ENCODE measurements around the gene MRGPRX2.

MRGPRX2 gene

GRCh38 chr11:19060629-19061028 is at the start of gene MRGPRX2:
Gene MRGPRX2 (minus strand): TSS chr11:19060717. CDS start chr11:19056402, 4,315 bp downstream.
- no peak within 1 kb of the TSS for H3K4me3 ChIP-seq (ENCODE audit: low read depth, low read length)
- no peaks in the 10 kb centered on the region for H3K4me1 ChIP-seq (ENCODE audit: control insufficient read depth, insufficient read depth, low read length)
- no peaks in the 10 kb centered on the region for H3K27me3 ChIP-seq (ENCODE audit: control insufficient read depth, insufficient read depth, low read length)
- H3K9ac ChIP-seq (ENCODE audit: low read depth, low read length) = no peak within 1 kb of the TSS
- H3K36me3 ChIP-seq (ENCODE audit: control insufficient read depth, insufficient read depth, low read length) = no peaks in the 10 kb centered on the region
- H3K9me3 ChIP-seq (ENCODE audit: control insufficient read depth, insufficient read depth, low read length) = no peaks in the 10 kb centered on the region

GRCh38 chr11:19110295-19110694 is 49.8 kb upstream of the MRGPRX2 start:
- no peaks in the 10 kb centered on the region for H3K27me3 ChIP-seq (ENCODE audit: control insufficient read depth, insufficient read depth, low read length)
- H3K9ac ChIP-seq (ENCODE audit: low read depth, low read length) = no peak overlapping the region
- no peaks in the 10 kb centered on the region for H3K36me3 ChIP-seq (ENCODE audit: control insufficient read depth, insufficient read depth, low read length)
- H3K4me1 ChIP-seq (ENCODE audit: control insufficient read depth, insufficient read depth, low read length) = no peaks in the 10 kb centered on the region
- H3K9me3 ChIP-seq (ENCODE audit: control insufficient read depth, insufficient read depth, low read length) = no peaks in the 10 kb centered on the region
- H3K4me3 ChIP-seq (ENCODE audit: low read depth, low read length) = no peak overlapping the region

GRCh38 chr11:19107125-19107524 is 46.6 kb upstream of the MRGPRX2 start:
- no peaks in the 10 kb centered on the region for H3K27me3 ChIP-seq (ENCODE audit: control insufficient read depth, insufficient read depth, low read length)
- no peak overlapping the region for H3K4me3 ChIP-seq (ENCODE audit: low read depth, low read length)
- no peaks in the 10 kb centered on the region for H3K4me1 ChIP-seq (ENCODE audit: control insufficient read depth, insufficient read depth, low read length)
- H3K9me3 ChIP-seq (ENCODE audit: control insufficient read depth, insufficient read depth, low read length) = no peaks in the 10 kb centered on the region
- no peak overlapping the region for H3K9ac ChIP-seq (ENCODE audit: low read depth, low read length)
- no peaks in the 10 kb centered on the region for H3K36me3 ChIP-seq (ENCODE audit: control insufficient read depth, insufficient read depth, low read length)

- H3K4me1 ChIP-seq (ENCODE audit: control insufficient read depth, insufficient read depth, low read length) = no peaks in the 10 kb centered on the region
- H3K9me3 ChIP-seq (ENCODE audit: control insufficient read depth, insufficient read depth, low read length) = no peaks in the 10 kb centered on the region
- no peaks in the 10 kb centered on the region for H3K36me3 ChIP-seq (ENCODE audit: control insufficient read depth, insufficient read depth, low read length)
- H3K4me3 ChIP-seq (ENCODE audit: low read depth, low read length) = no peak overlapping the region
- H3K9ac ChIP-seq (ENCODE audit: low read depth, low read length) = no peak overlapping the region
- H3K27me3 ChIP-seq (ENCODE audit: control insufficient read depth, insufficient read depth, low read length) = no peaks in the 10 kb centered on the region
Observed at GRCh38 chr11:19105011-19105410, 44.5 kb upstream of the MRGPRX2 start.

- Histone ChIP-seq H3K9me3 (ENCODE audit: control insufficient read depth, insufficient read depth, low read length) (no peaks in the 10 kb centered on the region), H3K27me3 (ENCODE audit: control insufficient read depth, insufficient read depth, low read length) (no peaks in the 10 kb centered on the region), H3K9ac (ENCODE audit: low read depth, low read length) (no peak overlapping the region)
Observed at GRCh38 chr11:19102521-19102900, 42.0 kb upstream of the MRGPRX2 start.

GRCh38 chr11:19101796-19102520 is 41.4 kb upstream of the MRGPRX2 start:
- Histone ChIP-seq H3K9ac (ENCODE audit: low read depth, low read length) (no peak overlapping the region), H3K27me3 (ENCODE audit: control insufficient read depth, insufficient read depth, low read length) (no peaks in the 10 kb centered on the region), H3K36me3 (ENCODE audit: control insufficient read depth, insufficient read depth, low read length) (no peaks in the 10 kb centered on the region), H3K4me1 (ENCODE audit: control insufficient read depth, insufficient read depth, low read length) (no peaks in the 10 kb centered on the region), H3K4me3 (ENCODE audit: low read depth, low read length) (no peak overlapping the region), H3K9me3 (ENCODE audit: control insufficient read depth, insufficient read depth, low read length) (no peaks in the 10 kb centered on the region)

More at GRCh38 chr11:19102521-19102900, 42.0 kb upstream of the MRGPRX2 start:
- H3K4me1 ChIP-seq (ENCODE audit: control insufficient read depth, insufficient read depth, low read length) = no peaks in the 10 kb centered on the region
- H3K4me3 ChIP-seq (ENCODE audit: low read depth, low read length) = no peak overlapping the region
- no peaks in the 10 kb centered on the region for H3K36me3 ChIP-seq (ENCODE audit: control insufficient read depth, insufficient read depth, low read length)

GRCh38 chr11:19100885-19101284 is 40.4 kb upstream of the MRGPRX2 start:
- no peaks in the 10 kb centered on the region for H3K27me3 ChIP-seq (ENCODE audit: control insufficient read depth, insufficient read depth, low read length)
- H3K4me1 ChIP-seq (ENCODE audit: control insufficient read depth, insufficient read depth, low read length) = no peaks in the 10 kb centered on the region
- H3K36me3 ChIP-seq (ENCODE audit: control insufficient read depth, insufficient read depth, low read length) = no peaks in the 10 kb centered on the region
- no peak overlapping the region for H3K9ac ChIP-seq (ENCODE audit: low read depth, low read length)
- no peaks in the 10 kb centered on the region for H3K9me3 ChIP-seq (ENCODE audit: control insufficient read depth, insufficient read depth, low read length)
- H3K4me3 ChIP-seq (ENCODE audit: low read depth, low read length) = no peak overlapping the region

GRCh38 chr11:19099093-19099492 is 38.6 kb upstream of the MRGPRX2 start:
- no peak overlapping the region for H3K9ac ChIP-seq (ENCODE audit: low read depth, low read length)
- H3K9me3 ChIP-seq (ENCODE audit: control insufficient read depth, insufficient read depth, low read length) = no peaks in the 10 kb centered on the region
- H3K4me3 ChIP-seq (ENCODE audit: low read depth, low read length) = no peak overlapping the region
- no peaks in the 10 kb centered on the region for H3K27me3 ChIP-seq (ENCODE audit: control insufficient read depth, insufficient read depth, low read length)
- no peaks in the 10 kb centered on the region for H3K4me1 ChIP-seq (ENCODE audit: control insufficient read depth, insufficient read depth, low read length)
- no peaks in the 10 kb centered on the region for H3K36me3 ChIP-seq (ENCODE audit: control insufficient read depth, insufficient read depth, low read length)

GRCh38 chr11:19094859-19095258 is 34.3 kb upstream of the MRGPRX2 start:
- H3K9ac ChIP-seq (ENCODE audit: low read depth, low read length) = no peak overlapping the region
- H3K4me1 ChIP-seq (ENCODE audit: control insufficient read depth, insufficient read depth, low read length) = no peaks in the 10 kb centered on the region
- no peaks in the 10 kb centered on the region for H3K9me3 ChIP-seq (ENCODE audit: control insufficient read depth, insufficient read depth, low read length)
- no peaks in the 10 kb centered on the region for H3K27me3 ChIP-seq (ENCODE audit: control insufficient read depth, insufficient read depth, low read length)
- no peaks in the 10 kb centered on the region for H3K36me3 ChIP-seq (ENCODE audit: control insufficient read depth, insufficient read depth, low read length)
- H3K4me3 ChIP-seq (ENCODE audit: low read depth, low read length) = no peak overlapping the region

GRCh38 chr11:19093976-19094375 is 33.5 kb upstream of the MRGPRX2 start:
- no peaks in the 10 kb centered on the region for H3K27me3 ChIP-seq (ENCODE audit: control insufficient read depth, insufficient read depth, low read length)
- no peak overlapping the region for H3K4me3 ChIP-seq (ENCODE audit: low read depth, low read length)
- H3K9me3 ChIP-seq (ENCODE audit: control insufficient read depth, insufficient read depth, low read length) = no peaks in the 10 kb centered on the region
- H3K9ac ChIP-seq (ENCODE audit: low read depth, low read length) = no peak overlapping the region
- no peaks in the 10 kb centered on the region for H3K4me1 ChIP-seq (ENCODE audit: control insufficient read depth, insufficient read depth, low read length)
- H3K36me3 ChIP-seq (ENCODE audit: control insufficient read depth, insufficient read depth, low read length) = no peaks in the 10 kb centered on the region

- Histone ChIP-seq H3K36me3 (ENCODE audit: control insufficient read depth, insufficient read depth, low read length) (no peaks in the 10 kb centered on the region), H3K27me3 (ENCODE audit: control insufficient read depth, insufficient read depth, low read length) (no peaks in the 10 kb centered on the region), H3K4me3 (ENCODE audit: low read depth, low read length) (no peak overlapping the region), H3K9me3 (ENCODE audit: control insufficient read depth, insufficient read depth, low read length) (no peaks in the 10 kb centered on the region), H3K4me1 (ENCODE audit: control insufficient read depth, insufficient read depth, low read length) (no peaks in the 10 kb centered on the region), H3K9ac (ENCODE audit: low read depth, low read length) (no peak overlapping the region)
Observed at GRCh38 chr11:19092850-19093249, 32.3 kb upstream of the MRGPRX2 start.

GRCh38 chr11:19092342-19092741 is 31.8 kb upstream of the MRGPRX2 start:
- no peak overlapping the region for H3K9ac ChIP-seq (ENCODE audit: low read depth, low read length)
- H3K9me3 ChIP-seq (ENCODE audit: control insufficient read depth, insufficient read depth, low read length) = no peaks in the 10 kb centered on the region
- no peaks in the 10 kb centered on the region for H3K4me1 ChIP-seq (ENCODE audit: control insufficient read depth, insufficient read depth, low read length)
- no peaks in the 10 kb centered on the region for H3K27me3 ChIP-seq (ENCODE audit: control insufficient read depth, insufficient read depth, low read length)
- no peaks in the 10 kb centered on the region for H3K36me3 ChIP-seq (ENCODE audit: control insufficient read depth, insufficient read depth, low read length)
- H3K4me3 ChIP-seq (ENCODE audit: low read depth, low read length) = no peak overlapping the region

All from iPS-15b (cell line).